AG08396 (cell line): ENCODE data around the gene METTL6.
"Not testable (repeated sequence)": the region's sequence is repeated elsewhere in the genome, so short reads cannot be mapped to it uniquely, and the experiment has no call there.

ENCODE experiments used
- DNase-seq: peaks from one replicate; pipeline ENCODE4 v3.0.0; 2012; ENCODE audit warnings: low spot score, mixed read lengths

The METTL6 gene

DNA sequence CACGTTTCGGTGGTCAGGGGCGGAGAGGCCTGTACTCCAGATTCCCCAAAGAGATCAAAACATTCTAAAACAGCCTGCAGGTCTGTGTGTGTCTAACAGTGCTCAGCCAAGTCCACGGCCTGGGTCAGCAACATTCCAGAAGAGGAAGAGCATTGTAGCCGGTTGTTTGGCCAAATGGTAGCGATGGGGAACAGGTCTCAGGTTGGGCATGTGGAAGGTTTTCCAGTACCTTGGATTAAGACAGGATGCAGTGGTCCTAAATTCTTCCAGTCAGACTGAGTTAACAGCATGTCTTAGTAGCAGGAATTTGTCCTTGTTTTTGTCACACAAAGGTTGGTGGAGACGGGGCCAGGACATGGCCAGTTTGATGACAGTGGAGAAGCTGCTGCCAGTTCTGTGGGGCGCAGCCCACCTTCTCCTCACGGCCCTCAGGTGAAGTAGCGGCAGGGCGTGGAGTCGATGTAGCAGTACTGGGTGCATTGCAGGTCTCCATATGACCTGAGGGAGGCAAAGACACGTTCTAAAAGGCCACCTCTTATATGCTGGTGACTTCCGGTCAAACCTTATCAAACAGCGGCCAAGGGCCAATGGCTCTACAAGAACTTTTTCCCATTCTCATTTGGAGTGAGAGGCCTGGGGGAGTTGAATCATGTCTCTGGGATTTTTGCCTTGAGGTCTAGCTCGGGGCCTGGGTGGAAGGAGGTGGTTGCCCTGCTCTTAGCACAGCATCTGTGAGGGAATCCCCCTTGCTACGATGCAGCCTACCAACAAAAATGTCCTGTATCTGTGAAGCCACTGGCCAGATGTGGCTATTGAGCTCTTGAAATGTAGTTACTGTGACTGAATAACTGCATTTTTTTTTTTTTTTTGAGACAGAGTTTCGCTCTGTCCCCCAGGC lies 24.1 kb upstream of the METTL6 start:
- no peak for DNase-seq

DNA sequence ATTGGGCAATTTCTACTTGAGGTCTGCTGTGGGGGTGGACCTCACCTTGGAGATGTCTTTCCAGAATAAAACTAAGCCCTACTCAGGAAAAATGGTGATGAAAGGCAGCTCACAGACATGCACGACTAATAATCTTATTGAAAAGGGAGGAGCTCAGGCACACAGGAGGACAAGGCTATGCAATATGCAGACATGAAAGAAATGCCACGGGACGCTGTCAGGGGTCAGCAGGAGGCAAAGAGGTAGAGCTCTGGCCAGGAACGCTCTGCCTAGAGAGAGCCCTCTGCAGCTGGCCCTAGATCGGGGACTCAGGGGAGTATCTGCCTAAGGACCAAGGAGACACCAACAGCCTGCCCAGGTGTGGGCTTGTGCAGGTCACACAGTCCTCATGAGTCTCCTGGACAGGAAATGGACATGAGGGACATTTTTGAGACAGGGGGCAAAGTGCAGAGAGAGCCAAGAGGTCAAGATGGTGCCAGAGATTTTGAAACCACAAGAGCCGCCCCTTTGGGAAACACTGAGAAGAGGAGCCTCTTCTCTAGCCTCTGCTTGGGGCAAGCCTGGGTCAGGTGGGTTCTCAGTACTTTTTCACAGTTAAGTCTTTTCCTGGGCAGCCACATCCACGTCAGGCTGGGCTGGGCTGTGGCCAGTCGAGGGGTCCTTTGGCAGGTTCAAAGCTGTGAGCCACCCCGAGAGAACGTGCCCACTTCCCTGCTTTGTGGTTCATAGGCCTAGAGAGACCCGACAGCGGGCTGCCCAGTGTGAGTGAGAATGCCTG lies 23.3 kb upstream of the METTL6 start:
- no peak for DNase-seq

DNA sequence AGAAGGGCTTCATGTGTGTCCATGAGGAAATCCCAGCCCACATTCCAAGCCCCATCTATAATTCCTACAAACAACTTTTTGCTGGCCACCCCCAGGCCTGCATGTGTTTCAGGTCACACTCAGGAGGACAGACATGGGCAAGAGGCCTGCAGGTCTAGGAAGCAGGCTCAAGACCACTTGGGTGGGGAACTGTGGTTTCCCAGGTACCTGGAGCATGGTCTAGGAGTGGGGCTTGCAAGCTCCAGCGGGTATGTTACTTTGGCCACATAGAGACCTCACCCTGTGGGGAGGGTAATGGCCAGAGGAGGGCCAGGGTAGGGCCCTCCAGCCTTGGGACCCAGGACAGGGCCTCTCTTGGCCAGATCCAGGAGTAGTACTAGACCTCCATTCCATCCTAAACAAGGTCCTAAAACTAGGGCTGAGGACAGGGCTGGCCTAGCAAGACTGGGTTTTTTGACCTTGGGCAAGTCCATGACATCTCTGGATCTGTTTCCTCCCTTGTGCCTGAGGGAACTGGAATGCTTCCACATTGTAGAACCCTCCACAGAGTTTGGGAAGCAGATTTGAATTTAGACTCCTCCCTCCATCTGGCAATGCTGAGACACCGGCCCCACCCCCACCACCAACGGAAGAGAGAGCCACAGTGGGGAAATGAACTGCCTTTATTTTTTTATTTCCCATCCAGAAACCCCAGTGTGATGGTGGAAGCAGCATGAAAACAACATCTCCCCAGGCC lies 22.3 kb upstream of the METTL6 start:
- no peak for DNase-seq

DNA sequence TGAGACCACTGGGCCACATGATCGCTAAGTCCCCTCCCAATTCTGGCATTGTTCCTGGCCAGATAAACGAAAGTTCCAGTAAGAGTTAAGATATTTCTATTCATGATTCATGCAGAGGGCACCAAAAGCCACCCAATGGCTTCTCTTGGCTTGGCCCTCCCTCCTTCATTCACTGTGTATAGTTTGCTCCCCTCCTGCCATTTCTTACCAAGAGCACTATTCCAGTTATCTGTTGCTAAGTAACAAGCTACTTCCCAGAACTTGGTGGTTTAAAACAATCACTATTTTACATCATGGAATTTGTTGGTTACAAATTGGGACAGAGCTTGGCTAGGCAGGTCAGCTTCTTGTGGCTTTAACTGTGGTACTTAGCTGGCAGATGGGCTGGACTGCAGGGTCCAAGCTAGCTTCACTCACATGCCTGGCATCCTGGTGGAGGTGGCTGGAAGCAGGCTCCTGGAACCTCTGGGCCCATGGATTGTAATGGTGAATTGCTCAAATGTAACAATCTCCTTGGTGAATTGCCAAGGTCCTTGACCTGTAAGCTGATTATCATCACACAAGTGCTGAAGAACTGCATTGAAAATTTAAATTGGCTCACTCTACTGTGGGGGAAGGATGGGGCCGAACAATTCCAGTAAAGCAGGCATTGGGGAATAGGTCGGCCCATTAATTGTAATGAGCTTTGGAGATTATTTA lies 16.6 kb upstream of the METTL6 start:
- DNase-seq = no peak

DNA sequence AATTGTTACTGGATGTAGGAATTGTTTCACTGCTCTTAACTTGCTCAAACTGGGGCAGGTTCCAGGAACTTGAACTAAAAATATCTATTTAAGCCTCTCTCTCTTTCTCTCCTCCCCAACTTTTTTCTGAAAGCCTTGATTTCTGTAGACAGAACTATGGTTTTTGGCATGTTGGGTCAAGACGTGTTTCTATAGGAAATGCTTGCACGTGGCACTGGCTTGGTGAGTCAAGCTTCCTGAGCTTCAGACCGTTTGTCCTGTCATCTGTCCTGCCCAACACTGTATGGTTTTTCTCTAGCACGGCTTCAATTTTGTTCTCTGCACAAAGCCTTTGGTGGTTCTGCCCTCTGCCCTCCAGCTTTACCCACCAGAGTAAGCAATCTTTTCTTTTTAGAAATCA lies 13.5 kb upstream of the METTL6 start:
- DNase-seq = no peak

DNA sequence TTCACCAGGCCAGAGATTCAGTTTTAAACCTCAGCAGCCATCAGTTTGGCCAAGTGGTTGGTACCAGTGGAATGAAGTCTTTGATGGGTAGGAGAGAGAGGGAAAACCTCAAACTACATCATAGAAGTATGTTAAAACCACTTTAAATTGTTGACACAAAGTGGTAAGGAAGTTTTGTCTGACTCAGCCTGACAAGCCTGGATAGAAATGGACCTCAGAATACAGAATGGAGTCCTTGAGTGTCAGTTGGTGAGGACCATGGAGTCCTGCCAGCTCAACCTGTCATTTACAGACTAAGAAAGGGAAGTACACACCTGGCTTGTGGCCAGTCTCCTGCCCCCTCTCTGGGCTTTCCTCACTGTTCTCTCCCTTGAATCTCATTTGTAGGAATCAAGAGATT lies 12.1 kb upstream of the METTL6 start:
- peak; percentile 41 for DNase-seq

DNA sequence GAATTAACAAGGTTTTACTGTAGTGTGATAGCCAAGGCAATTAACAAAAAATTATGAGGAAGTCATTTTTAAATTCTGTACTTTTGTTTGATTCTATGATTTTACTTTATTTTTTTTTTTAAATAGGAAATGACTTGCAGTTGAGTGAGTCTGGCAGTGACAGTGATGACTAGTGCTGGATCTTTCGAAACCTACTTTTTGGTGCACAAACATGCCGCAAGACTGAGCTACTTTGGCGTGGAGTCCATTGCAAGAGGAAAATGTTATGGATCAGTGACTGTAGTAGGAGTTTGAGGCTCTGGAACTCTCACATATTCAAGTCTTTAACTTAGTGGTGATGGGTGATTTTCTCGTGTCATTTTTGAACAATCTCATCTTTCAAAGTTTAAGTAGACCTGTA lies 11.6 kb upstream of the METTL6 start:
- DNase-seq = no peak

DNA sequence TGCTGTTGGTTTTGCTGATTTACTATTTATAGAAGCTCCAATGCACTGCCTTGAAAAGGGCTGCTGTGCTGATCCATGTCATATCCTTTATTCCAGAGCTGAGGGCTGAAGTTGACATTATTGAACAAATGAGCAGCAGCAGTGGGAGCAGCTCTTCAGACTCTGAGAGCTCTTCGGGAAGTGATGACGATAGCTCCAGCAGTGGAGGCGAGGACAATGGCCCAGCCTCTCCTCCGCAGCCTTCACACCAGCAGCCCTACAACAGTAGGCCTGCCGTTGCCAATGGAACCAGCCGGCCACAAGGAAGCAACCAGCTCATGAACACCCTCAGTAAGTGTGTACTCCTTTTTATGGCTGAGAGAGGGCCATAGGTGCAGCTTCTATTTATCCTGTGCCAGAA lies 8.9 kb upstream of the METTL6 start:
- DNase-seq = no peak

DNA sequence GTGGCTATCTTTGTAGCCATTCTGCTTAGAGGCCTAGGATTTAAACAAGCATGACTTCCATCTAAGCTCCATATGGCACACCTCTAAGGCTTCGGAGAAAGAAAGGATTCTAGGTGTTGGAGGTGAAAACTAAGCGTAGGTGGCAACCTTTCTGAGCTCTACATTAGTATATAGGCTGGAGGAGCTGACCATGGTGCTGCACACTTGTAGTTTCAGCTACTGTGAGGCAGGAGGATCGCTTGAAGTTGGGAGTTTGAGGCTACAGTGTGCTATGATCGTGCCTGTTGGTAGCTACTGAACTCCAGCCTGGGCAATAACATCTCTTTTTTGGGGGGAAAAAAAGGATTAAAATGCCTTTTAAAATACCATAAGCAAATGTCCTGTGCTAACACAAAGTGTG lies 7.4 kb upstream of the METTL6 start:
- no peak for DNase-seq

DNA sequence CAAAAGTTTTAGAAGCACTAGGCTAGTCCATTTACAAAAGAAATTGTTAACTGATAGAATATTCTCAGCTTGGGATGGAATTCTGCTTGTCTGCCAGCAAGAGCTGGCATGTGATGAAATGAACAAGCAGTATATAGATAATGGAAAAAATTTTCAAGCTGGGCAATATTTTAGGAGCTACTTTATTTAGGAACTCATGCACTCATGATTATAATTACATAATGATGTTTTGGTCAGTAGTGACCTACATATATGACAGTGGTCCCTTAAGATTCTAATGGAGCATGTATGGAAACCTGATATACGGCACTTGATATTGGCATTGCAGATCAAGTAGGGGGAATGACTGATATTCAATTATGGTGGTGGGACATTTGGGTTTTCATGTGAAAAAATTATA lies 6.2 kb upstream of the METTL6 start:
- no peak for DNase-seq

DNA sequence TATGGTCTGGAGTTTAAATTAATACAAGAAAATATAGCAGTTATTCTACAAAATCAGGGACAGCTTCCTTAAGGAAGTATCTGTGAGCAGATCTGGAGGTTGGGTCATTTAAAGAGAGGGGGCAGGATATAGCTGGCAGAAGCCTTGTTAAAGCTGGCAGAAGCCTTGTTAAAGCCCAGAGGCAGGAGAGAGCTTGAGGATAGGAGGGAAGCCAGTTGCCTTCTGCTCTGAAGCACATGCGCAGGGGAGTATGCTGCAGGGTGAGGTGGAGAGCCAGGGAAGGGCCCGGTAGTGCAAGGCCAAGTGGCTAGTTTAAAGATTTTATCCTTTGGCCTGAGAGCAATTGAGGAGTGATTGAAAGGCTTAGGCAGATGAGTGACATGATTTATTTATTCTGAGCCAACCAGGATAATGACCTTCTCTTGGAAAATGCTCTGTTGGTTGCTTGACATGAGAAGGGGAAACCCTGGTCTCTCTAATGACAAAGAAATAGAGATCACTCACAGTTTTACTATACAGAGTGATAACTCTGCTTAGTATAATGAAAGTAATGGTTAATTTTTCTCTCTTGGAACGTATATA lies 4.0 kb upstream of the METTL6 start:
- no peak for DNase-seq

DNA sequence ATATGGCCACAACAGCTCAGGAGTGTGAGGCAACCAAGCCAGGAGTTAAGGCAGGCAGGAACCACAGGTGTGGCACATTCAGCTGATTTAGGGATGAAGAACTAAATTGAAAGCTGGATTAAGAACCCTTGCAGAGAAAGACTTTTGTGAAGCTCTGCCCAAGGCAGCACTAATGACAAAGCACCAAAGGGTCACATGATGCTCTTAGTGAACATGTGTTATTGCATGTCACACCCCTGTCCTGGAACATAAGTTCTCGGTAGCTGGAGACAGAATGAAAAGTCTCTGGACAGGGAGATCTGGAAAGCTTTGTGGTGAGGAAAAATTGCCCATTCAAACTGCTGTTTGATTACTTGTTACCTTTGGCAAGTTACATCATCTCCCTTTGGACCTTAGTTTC lies 3.3 kb upstream of the METTL6 start:
- no peak for DNase-seq

DNA sequence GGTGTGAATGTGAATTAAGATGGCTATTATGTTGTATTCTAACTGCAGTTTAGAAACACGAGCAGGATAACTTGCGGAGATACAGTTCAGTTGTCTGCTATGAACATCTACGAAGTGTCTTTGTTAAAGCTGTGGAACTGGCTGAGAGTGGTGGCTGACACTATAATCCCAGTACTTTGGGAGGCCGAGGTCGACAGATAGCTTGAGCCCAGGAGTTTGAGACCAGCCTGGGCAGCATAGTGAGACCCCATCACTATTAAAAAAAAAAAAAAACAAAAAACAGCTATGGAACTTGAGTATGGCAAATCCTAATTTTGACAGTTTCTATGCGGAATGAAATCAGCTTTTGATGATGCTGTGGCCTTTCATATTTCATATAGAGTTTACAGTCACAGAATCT lies 1.7 kb upstream of the METTL6 start:
- no peak for DNase-seq

DNA sequence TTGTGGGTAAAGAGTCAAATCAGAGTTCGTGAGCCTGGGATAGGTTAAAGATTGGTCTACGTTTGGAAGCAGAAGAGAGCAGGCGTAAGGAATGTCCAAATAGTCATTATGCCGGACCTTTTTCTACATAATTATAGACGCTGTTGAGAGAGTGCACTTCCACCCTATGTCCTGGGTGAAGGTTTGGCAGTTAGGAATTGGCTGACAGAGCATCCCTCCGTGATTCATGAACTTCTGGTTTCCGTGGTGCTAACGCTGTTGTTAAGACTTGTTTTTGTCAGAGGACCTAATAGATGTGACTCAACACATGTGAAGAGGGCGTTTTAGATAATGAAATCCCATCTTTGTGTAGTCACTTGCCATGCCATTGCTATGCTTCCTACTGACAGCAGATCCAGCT lies 1.2 kb upstream of the METTL6 start:
- peak; percentile 51 for DNase-seq

DNA sequence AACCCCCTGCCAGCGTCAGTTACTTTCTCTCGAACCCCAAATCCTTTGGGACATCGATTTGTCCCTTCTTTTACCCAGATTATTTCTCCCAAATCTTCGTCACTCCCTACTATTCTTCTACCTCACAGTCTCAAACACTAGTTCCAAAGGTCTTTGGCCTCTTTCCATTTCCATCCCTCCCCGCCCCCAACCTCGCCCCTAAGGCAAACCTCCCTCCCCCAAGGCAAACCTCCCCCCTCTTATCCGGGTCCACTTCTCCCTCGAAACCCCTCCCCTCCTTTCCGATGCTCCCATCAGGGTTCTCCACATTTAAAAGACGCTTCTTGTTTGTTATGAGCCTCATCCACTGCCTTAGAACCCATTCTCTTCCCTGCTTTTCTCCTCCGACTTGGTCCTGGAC lies 637 bp upstream of the METTL6 start:
- no peak for DNase-seq

DNA sequence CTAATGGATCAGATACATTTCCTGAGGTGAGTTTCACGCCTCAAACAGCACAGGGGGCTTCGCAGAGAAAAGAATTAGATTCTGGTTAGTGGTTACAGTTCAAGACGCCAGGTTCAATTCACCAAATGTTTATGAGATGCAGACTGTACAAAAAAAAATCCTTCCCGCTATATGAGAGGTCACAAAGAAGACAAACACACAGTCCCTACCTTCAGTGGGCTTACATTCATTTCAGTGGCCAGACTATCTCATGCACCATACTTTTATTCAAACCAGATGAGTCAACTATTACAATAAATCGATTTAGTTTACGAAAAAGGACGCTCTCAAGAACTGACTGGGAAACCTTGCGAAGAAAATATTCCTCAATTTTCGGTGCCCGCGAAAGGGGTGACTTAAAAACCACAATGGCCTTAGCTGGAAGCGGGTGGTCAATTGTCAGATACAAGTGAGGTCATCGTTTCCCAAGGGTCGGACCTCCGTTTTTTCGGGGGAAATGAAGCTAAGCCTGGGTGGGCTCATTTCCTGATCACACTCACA lies 695 bp downstream of the METTL6 start:
- no peak for DNase-seq

DNA sequence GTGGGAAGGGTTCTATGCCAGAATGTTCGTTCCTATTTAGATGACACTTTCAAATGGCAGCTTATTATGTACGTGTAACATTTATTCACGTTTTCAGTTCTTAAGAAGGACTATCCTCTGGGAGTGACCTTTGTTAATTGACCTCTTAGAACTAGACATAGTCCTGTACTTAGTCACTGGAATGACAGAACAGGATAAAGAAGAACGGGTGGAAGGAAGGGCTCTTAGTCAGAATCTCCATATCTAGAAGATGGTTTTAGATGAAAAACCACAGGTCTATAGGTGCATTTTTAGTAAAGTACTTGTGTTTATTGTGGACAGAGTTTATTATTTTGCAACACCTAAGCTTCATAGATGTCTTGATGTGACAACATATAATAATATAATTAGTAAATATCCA lies 6.5 kb downstream of the METTL6 start:
- peak; percentile 38 for DNase-seq

DNA sequence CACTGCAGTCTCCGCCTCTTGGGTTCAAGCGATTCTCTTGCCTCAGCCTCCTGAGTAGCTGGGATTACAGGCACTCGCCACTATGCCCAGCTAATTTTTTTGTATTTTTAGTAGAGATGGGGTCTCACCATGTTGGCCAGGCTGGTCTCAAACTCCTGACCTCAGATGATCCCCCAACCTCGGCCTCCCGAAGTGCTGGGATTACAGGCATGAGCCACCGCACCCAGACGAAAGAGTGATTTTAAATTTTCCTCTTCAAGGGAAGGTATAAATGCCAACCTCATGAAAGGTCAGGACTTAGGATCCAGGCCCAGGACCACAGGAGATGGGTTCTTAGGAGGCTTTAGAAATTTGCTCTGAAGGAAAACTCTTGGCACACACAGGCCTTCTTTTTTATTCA lies 16.4 kb downstream of the METTL6 start:
- not testable (repeated sequence) for DNase-seq

DNA sequence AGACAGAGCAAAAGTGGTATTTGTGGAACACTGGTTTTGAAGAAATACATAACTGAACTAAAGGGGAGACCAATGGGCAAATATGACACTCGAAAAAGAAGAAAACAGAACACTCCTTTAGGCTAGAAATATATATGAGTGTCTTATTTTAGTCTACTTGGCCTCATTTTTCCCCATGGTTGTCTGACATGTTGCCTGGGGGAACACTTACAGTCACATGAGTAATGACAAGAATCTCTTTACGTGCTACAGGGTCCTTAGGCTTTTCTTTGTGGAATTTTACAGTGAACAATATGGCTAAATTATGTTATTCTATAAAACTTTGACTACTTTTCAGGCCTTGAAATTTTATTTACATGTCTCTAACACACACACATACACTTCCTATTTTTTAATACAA lies 17.6 kb downstream of the METTL6 start:
- no peak for DNase-seq

DNA sequence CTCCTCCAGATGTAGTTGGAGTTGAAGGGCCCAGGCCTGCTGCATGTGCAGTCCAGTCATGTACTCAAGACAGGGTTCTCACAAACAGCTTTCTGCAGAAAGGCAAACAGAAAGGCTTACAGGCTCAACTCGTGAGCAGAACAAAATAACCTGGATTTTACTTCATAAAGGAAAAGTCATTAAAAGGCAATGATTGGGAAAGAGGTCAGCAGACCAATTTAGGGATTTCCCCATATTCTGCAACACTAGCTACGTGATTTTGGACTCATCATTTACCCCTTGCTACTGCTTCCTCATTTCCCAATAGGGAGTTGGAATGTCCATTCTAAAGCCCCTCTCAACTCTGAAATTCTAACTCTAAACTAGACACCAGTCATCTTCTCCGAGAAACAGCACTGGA lies 18.1 kb downstream of the METTL6 start:
- DNase-seq = no peak

DNA sequence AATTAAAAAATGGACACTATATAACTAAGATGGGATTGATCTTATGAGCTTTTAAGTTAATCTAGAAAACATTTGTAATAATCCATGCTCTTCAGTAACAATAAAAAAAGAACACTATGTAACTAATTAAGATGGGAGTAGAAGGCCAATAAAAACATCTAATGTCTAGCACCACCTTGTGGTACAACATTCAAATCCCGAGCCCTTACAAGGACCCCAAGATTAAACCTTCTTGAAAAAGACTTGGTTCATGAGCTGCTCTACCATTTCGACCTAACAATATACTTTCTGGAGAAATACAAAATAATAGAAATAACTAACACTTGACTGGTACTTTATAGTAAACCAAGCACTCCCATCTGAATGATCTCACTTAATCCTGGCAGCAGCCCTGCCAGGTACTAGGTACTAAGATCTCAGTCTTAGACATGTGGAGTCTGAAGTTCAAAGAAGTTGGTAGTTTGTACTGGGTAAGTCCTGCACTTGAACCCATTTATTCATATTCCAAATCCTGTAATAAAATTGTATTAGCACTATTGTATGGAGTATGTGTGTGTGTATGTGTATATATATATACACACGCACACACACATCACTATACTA lies 21.8 kb downstream of the METTL6 start:
- DNase-seq = peak; percentile 29
